ENCODE results near the gene NUP43. TPM values are rescaled to one million over a fixed set of nuclear protein-coding genes. Genes with fewer than 3 reads are reported as not detected.

Gene NUP43
- total RNA-seq, 1 donor from 2014 or later, result 107 TPM

- H3K9me3 Mint-ChIP-seq, result no peaks in the 10 kb centered on the region
- H4K20me1 ChIP-seq (ENCODE audit: low read depth), result peaks cover 11% of the 10 kb centered on the region
- TF ChIP-seq CTCF (IDR thresholded peaks at IDR 0.05) (no peak), EZH2 (IDR thresholded peaks at IDR 0.05) (no peak), EZH2phosphoT487 (IDR thresholded peaks at IDR 0.05) (no peak)
- H2AFZ ChIP-seq (replicated peaks), result peak overlapping the region; percentile 81
- H3K4me3 Mint-ChIP-seq, result peak overlapping the region; percentile 90
- H3K79me2 ChIP-seq (ENCODE audit: low read depth), result peaks cover 65% of the 10 kb centered on the region
- H3K4me1 Mint-ChIP-seq, result peaks cover 18% of the 10 kb centered on the region
- peak overlapping the region; percentile 99 for H3K27ac Mint-ChIP-seq
- H3K9me3 ChIP-seq (ENCODE audit: low read depth), result no peaks in the 10 kb centered on the region
- peaks cover 17% of the 10 kb centered on the region for H3F3A ChIP-seq (ENCODE audit: low read depth)
- peaks cover 9% of the 10 kb centered on the region for H3K27me3 Mint-ChIP-seq (ENCODE audit: insufficient read depth, low read depth)
- peak overlapping the region; percentile 97 for H3K9ac ChIP-seq
- H3K27me3 ChIP-seq, result no peaks in the 10 kb centered on the region
- H3K27ac ChIP-seq, result peak overlapping the region; percentile 98
- DNase-seq (ENCODE audit: low spot score), result no peak
- peaks cover 18% of the 10 kb centered on the region for H3K4me1 ChIP-seq
- no peaks in the 10 kb centered on the region for H3K36me3 ChIP-seq
- peaks cover 9% of the 10 kb centered on the region for H3K36me3 Mint-ChIP-seq
- H3K4me3 ChIP-seq, result peak overlapping the region; percentile 70
- H3K4me2 ChIP-seq, result peak overlapping the region; percentile 90
Measured at GRCh38 chr6:149717255-149717587, 29.1 kb downstream of the NUP43 start.

GRCh38 chr6:149716181-149716963 lies 30.0 kb downstream of the NUP43 start:
- Histone ChIP-seq H3F3A (ENCODE audit: low read depth) (peaks cover 17% of the 10 kb centered on the region), H4K20me1 (ENCODE audit: low read depth) (peaks cover 19% of the 10 kb centered on the region), H3K36me3 (no peaks in the 10 kb centered on the region), H3K79me2 (ENCODE audit: low read depth) (peaks cover 74% of the 10 kb centered on the region), H2AFZ (replicated peaks) (no peak overlapping the region), H3K9me3 (ENCODE audit: low read depth) (no peaks in the 10 kb centered on the region), H3K27me3 (no peaks in the 10 kb centered on the region), H3K4me2 (peak overlapping the region; percentile 90), H3K4me1 (peaks cover 18% of the 10 kb centered on the region), H3K9ac (peak overlapping the region; percentile 97), H3K27ac (no peak overlapping the region), H3K4me3 (peak overlapping the region; percentile 70)
- Mint-ChIP-seq H3K9me3 (no peaks in the 10 kb centered on the region), H3K4me1 (peaks cover 18% of the 10 kb centered on the region), H3K4me3 (peak overlapping the region; percentile 90), H3K27ac (no peak overlapping the region), H3K27me3 (ENCODE audit: insufficient read depth, low read depth) (peaks cover 8% of the 10 kb centered on the region), H3K36me3 (peaks cover 10% of the 10 kb centered on the region)
- DNase-seq (ENCODE audit: low spot score), result peak; percentile 10
- TF ChIP-seq EZH2 (IDR thresholded peaks at IDR 0.05) (no peak), CTCF (IDR thresholded peaks at IDR 0.05) (no peak), EZH2phosphoT487 (IDR thresholded peaks at IDR 0.05) (no peak)

GRCh38 chr6:149714442-149714841 lies 31.9 kb downstream of the NUP43 start:
- no peaks in the 10 kb centered on the region for H3K9me3 ChIP-seq (ENCODE audit: low read depth)
- peaks cover 17% of the 10 kb centered on the region for H3F3A ChIP-seq (ENCODE audit: low read depth)
- no peak for TF ChIP-seq EZH2 (IDR thresholded peaks at IDR 0.05)
- TF ChIP-seq CTCF (IDR thresholded peaks at IDR 0.05), result no peak
- no peak for TF ChIP-seq EZH2phosphoT487 (IDR thresholded peaks at IDR 0.05)
- Mint-ChIP-seq H3K4me3 (no peak overlapping the region), H3K27ac (no peak overlapping the region), H3K4me1 (peaks cover 18% of the 10 kb centered on the region), H3K36me3 (peaks cover 8% of the 10 kb centered on the region), H3K9me3 (no peaks in the 10 kb centered on the region), H3K27me3 (ENCODE audit: insufficient read depth, low read depth) (peaks cover 10% of the 10 kb centered on the region)
- peaks cover 38% of the 10 kb centered on the region for H4K20me1 ChIP-seq (ENCODE audit: low read depth)
- no peak for DNase-seq (ENCODE audit: low spot score)
- H3K4me2 ChIP-seq, result no peak overlapping the region
- H3K4me3 ChIP-seq, result no peak overlapping the region
- H3K36me3 ChIP-seq, result no peaks in the 10 kb centered on the region
- peaks cover 93% of the 10 kb centered on the region for H3K79me2 ChIP-seq (ENCODE audit: low read depth)
- H3K9ac ChIP-seq, result no peak overlapping the region
- no peaks in the 10 kb centered on the region for H3K27me3 ChIP-seq
- H2AFZ ChIP-seq (replicated peaks), result no peak overlapping the region
- peaks cover 18% of the 10 kb centered on the region for H3K4me1 ChIP-seq
- H3K27ac ChIP-seq, result no peak overlapping the region

Measured in neural progenitor cell (in vitro differentiated cells).